HEK293 (cell line): ENCODE data around the gene C1orf141.
"Not testable (repeated sequence)": the region's sequence is repeated elsewhere in the genome, so short reads cannot be mapped to it uniquely, and the experiment has no call there.

Experiments
- CTCF ChIA-PET: fragments of 350-600 bp; formaldehyde crosslinking; extraction: SDS; loops from one replicate; lab custom pipeline; 2021; ENCODE audit warnings: antibody characterized with exemption; lab: Yijun Ruan, JAX
- POLR2A ChIA-PET: fragments of 300-600 bp; formaldehyde crosslinking; extraction: SDS; loops from one replicate; lab custom pipeline; 2020; ENCODE audit warnings: antibody characterized with exemption, inconsistent platforms; lab: Yijun Ruan, JAX
- H3K27ac ChIP-seq: fragments of 200-500 bp; sonication (Bioruptor generic); 2 replicates; pipeline ENCODE4 v1.5.1; 2014; ENCODE audit warnings: low read depth, low read length, control low read depth, inconsistent platforms; ENCODE audit errors: extremely low read depth
- H3K36me3 ChIP-seq, 2 experiments: fragments of 200-500 bp in 1 of 2; sonication (Bioruptor generic) in 1 of 2; 1 replicate in 1 of 2; 2 replicates in 1 of 2; pipeline ENCODE4 v1.5.1; 2014 to 2017; ENCODE audit warnings: inconsistent platforms in 2 of 2, low read length in 2 of 2; ENCODE audit not compliant: control insufficient read depth in 2 of 2, insufficient read depth in 1 of 2
- H3K4me1 ChIP-seq: fragments of 200-500 bp; sonication (Bioruptor generic); 2 replicates; pipeline ENCODE4 v1.5.1; 2014; ENCODE audit warnings: mild to moderate bottlenecking, low read length, inconsistent platforms; ENCODE audit not compliant: control insufficient read depth, insufficient read depth
- H3K4me3 ChIP-seq: 2 replicates; pipeline ENCODE4 v1.5.1; 2011; ENCODE audit warnings: low read depth, mild to moderate bottlenecking, control low read depth, low read length, moderate library complexity
- H3K9me3 ChIP-seq: fragments of 200-500 bp; sonication (Bioruptor generic); 2 replicates; pipeline ENCODE4 v1.5.1; 2014; ENCODE audit warnings: low read depth, low read length, inconsistent platforms; ENCODE audit not compliant: control insufficient read depth, insufficient read depth
- GLI4 ChIP-seq: fragments of 450-650 bp; formaldehyde crosslinking; IDR thresholded peaks from 2 replicates; pipeline ENCODE4 v1.5.1; 2016; ENCODE audit warnings: missing biosample characterization, missing genetic modification characterization
- HOXC10 ChIP-seq: sonication (generic); formaldehyde crosslinking; IDR thresholded peaks from 2 replicates; pipeline ENCODE4 v1.8.1; 2023; ENCODE audit warnings: mild to moderate bottlenecking, missing genetic modification reagents
- OSR2 ChIP-seq: fragments of 450-650 bp; formaldehyde crosslinking; IDR thresholded peaks from 2 replicates; pipeline ENCODE4 v1.5.1; 2016; ENCODE audit warnings: missing biosample characterization, missing genetic modification characterization
- RBAK ChIP-seq: fragments of 450-650 bp; formaldehyde crosslinking; IDR thresholded peaks from 2 replicates; pipeline ENCODE4 v1.5.1; 2016; ENCODE audit warnings: missing biosample characterization, missing genetic modification characterization
- TCF7L2 ChIP-seq: IDR thresholded peaks from 2 replicates; pipeline ENCODE4 v1.6.1; 2011; ENCODE audit warnings: low read depth, mild to moderate bottlenecking, inconsistent platforms, low read length, moderate library complexity, borderline replicate concordance
- ZBTB17 ChIP-seq: fragments of 450-650 bp; formaldehyde crosslinking; IDR thresholded peaks from 2 replicates; pipeline ENCODE4 v1.5.1; 2016; ENCODE audit warnings: missing biosample characterization, missing genetic modification characterization
- ZBTB49 ChIP-seq: fragments of 450-650 bp; formaldehyde crosslinking; IDR thresholded peaks from 2 replicates; pipeline ENCODE4 v1.5.1; 2016; ENCODE audit warnings: missing biosample characterization, missing genetic modification characterization, low read depth
- ZBTB8A ChIP-seq: fragments of 450-650 bp; formaldehyde crosslinking; IDR thresholded peaks from 2 replicates; pipeline ENCODE4 v1.5.1; 2016; ENCODE audit warnings: missing biosample characterization, missing genetic modification characterization
- ZFP3 ChIP-seq: fragments of 450-650 bp; formaldehyde crosslinking; IDR thresholded peaks from 2 replicates; pipeline ENCODE4 v1.5.1; 2016; ENCODE audit warnings: low read depth, missing biosample characterization, missing genetic modification characterization
- ZFP37 ChIP-seq: fragments of 450-650 bp; formaldehyde crosslinking; IDR thresholded peaks from 2 replicates; pipeline ENCODE4 v1.5.1; 2016; ENCODE audit warnings: missing biosample characterization, missing genetic modification characterization
- ZIC2 ChIP-seq: fragments of 450-650 bp; formaldehyde crosslinking; IDR thresholded peaks from 2 replicates; pipeline ENCODE4 v1.5.1; 2016; ENCODE audit warnings: missing biosample characterization, missing genetic modification characterization
- ZNF184 ChIP-seq: fragments of 450-650 bp; IDR thresholded peaks from 2 replicates; pipeline ENCODE4 v1.5.1; 2018; ENCODE audit warnings: missing biosample characterization, mild to moderate bottlenecking, missing genetic modification characterization
- ZNF214 ChIP-seq: fragments of 450-650 bp; formaldehyde crosslinking; IDR thresholded peaks from 2 replicates; pipeline ENCODE4 v1.5.1; 2017; ENCODE audit warnings: missing biosample characterization, mild to moderate bottlenecking, missing genetic modification characterization, borderline replicate concordance
- ZNF223 ChIP-seq: fragments of 450-650 bp; formaldehyde crosslinking; IDR thresholded peaks from 2 replicates; pipeline ENCODE4 v1.5.1; 2016; ENCODE audit warnings: missing biosample characterization, missing genetic modification characterization
- ZNF394 ChIP-seq: fragments of 450-650 bp; formaldehyde crosslinking; IDR thresholded peaks from 2 replicates; pipeline ENCODE4 v1.5.1; 2016; ENCODE audit warnings: missing biosample characterization, missing genetic modification characterization, mild to moderate bottlenecking, moderate library complexity, borderline replicate concordance
- ZNF473 ChIP-seq: fragments of 450-650 bp; formaldehyde crosslinking; IDR thresholded peaks from 2 replicates; pipeline ENCODE4 v1.5.1; 2017; ENCODE audit warnings: missing biosample characterization, missing genetic modification characterization
- ZNF624 ChIP-seq: fragments of 450-650 bp; formaldehyde crosslinking; IDR thresholded peaks from 2 replicates; pipeline ENCODE4 v1.5.1; 2017; ENCODE audit warnings: missing biosample characterization, missing genetic modification characterization
- ZNF639 ChIP-seq: fragments of 450-650 bp; formaldehyde crosslinking; IDR thresholded peaks from 2 replicates; pipeline ENCODE4 v1.5.1; 2016; ENCODE audit warnings: missing biosample characterization, missing genetic modification characterization
- ZNF791 ChIP-seq: fragments of 450-650 bp; formaldehyde crosslinking; IDR thresholded peaks from 2 replicates; pipeline ENCODE4 v1.5.1; 2016; ENCODE audit warnings: missing biosample characterization, missing genetic modification characterization
- ZNF837 ChIP-seq: fragments of 450-650 bp; formaldehyde crosslinking; IDR thresholded peaks from 2 replicates; pipeline ENCODE4 v1.5.1; 2016; ENCODE audit warnings: missing biosample characterization, missing genetic modification characterization
- ZSCAN18 ChIP-seq: fragments of 450-650 bp; formaldehyde crosslinking; IDR thresholded peaks from 2 replicates; pipeline ENCODE4 v1.5.1; 2016; ENCODE audit warnings: missing biosample characterization, missing genetic modification characterization
- ZSCAN4 ChIP-seq: fragments of 450-650 bp; formaldehyde crosslinking; IDR thresholded peaks from 2 replicates; pipeline ENCODE4 v1.5.1; 2017; ENCODE audit warnings: missing biosample characterization, missing genetic modification characterization

C1orf141 gene

GRCh38 chr1:67142931-67143330 is 8.2 kb upstream of the C1orf141 start:
- CTCF ChIA-PET = interaction anchor here (1.0 to 1.7 kb wide), 2 partner anchors 150 to 192 kb away, joined by 3 to 4 read pairs; no protein-coding TSS in a partner anchor
- no peaks in the 10 kb centered on the region for H3K36me3 ChIP-seq

DNA sequence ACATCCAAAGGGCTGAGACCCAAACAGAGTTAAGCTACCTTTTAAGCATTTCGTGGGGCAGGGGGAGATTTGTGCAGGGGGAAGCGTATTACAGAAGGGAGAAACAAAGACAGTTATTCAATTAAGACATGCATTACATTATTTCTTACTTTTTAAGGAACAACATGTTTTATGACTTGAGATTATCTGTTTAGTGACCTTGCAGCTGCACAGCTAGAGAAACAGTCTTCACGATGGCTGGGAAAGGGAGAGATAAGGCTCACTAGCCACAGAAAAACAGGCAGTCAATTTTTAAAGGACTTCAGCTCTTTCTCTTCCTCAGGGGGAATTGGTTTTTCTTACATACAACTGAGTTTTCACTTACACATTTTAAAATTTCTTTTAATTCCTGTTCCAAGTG is 7.1 kb upstream of the C1orf141 start:
- POLR2A ChIA-PET, H3K27ac ChIP-seq, H3K4me3 ChIP-seq: not testable (repeated sequence)

More at GRCh38 chr1:67142931-67143330, 8.2 kb upstream of the C1orf141 start:
- POLR2A ChIA-PET = no interaction called here
- Histone ChIP-seq H3K27ac (no peak overlapping the region), H3K4me3 (no peak overlapping the region), H3K9me3 (no peaks in the 10 kb centered on the region), H3K4me1 (no peaks in the 10 kb centered on the region)
- TF ChIP-seq ZNF791 (tag by site-specific recombination) (no peak), ZNF223 (tag by site-specific recombination) (no peak)

GRCh38 chr1:67140460-67140859 is 5.7 kb upstream of the C1orf141 start:
- TF ChIP-seq ZBTB17 (no peak), ZNF184 (tag by site-specific recombination) (no peak), GLI4 (tag by site-specific recombination) (no peak), ZNF639 (tag by site-specific recombination) (no peak), ZNF837 (tag by site-specific recombination) (no peak), ZBTB8A (no peak), ZFP3 (tag by site-specific recombination) (no peak), ZNF624 (no peak), ZNF394 (tag by site-specific recombination) (no peak)
- no peaks in the 10 kb centered on the region for H3K36me3 ChIP-seq
- no peak overlapping the region for H3K4me3 ChIP-seq
- ChIA-PET POLR2A (no interaction called here), CTCF (no interaction called here)
- no peak overlapping the region for H3K27ac ChIP-seq
- no peaks in the 10 kb centered on the region for H3K9me3 ChIP-seq
- no peaks in the 10 kb centered on the region for H3K4me1 ChIP-seq

More for the DNA sequence above, 7.1 kb upstream of the C1orf141 start:
- CTCF ChIA-PET = interaction anchor here (0.5 to 1.7 kb wide), 6 partner anchors 12 to 243 kb away, joined by 3 to 4 read pairs (median 3); no protein-coding TSS in a partner anchor
- not testable (repeated sequence) for H3K9me3 ChIP-seq, H3K4me1 ChIP-seq, H3K36me3 ChIP-seq

- ChIA-PET CTCF (interaction anchor here (0.6 to 1.1 kb wide), 3 partner anchors 10 to 143 kb away, joined by 3 read pairs; no protein-coding TSS in a partner anchor), POLR2A (no interaction called here)
- Histone ChIP-seq H3K36me3 (no peaks in the 10 kb centered on the region), H3K27ac (no peak overlapping the region), H3K9me3 (no peaks in the 10 kb centered on the region), H3K4me1 (no peaks in the 10 kb centered on the region), H3K4me3 (no peak overlapping the region)
- no peak for TF ChIP-seq ZNF214 (tag by site-specific recombination)
- no peak for TF ChIP-seq ZBTB49 (tag by site-specific recombination)
- TF ChIP-seq ZSCAN4 (tag by site-specific recombination) = no peak
- no peak for TF ChIP-seq ZIC2 (tag by site-specific recombination)
- TF ChIP-seq ZSCAN18 (tag by site-specific recombination) = no peak
- no peak for TF ChIP-seq ZNF473 (tag by site-specific recombination)
- no peak for TF ChIP-seq RBAK
- no peak for TF ChIP-seq ZFP37 (tag by site-specific recombination)
- TF ChIP-seq HOXC10 (CRISPR knock-in tag) = no peak
- TF ChIP-seq TCF7L2 = no peak
- no peak for TF ChIP-seq OSR2 (tag by site-specific recombination)
These were observed 4.2 kb upstream of the C1orf141 start for GRCh38 chr1:67138813-67139499.
